Tibial nerve (tissue), 4 donors: Measurements from ENCODE around the gene SGPP2.

Experiments used
- EP300 ChIP-seq, 2 donors: sonication (generic); formaldehyde crosslinking; IDR thresholded peaks; one replicate each; pipeline ENCODE4 v1.6.1; 2017; ENCODE audit warnings: antibody characterized with exemption in 2 of 2, mild to moderate bottlenecking in 1 of 2
- TF ChIP-seq, protein P1 (sequence below), 5 experiments: fragments of 200-600 bp in 3 of 5; fragments of 450-650 bp in 2 of 5; sonication (generic) in 3 of 5; IDR thresholded peaks; one replicate each; pipeline ENCODE4 v1.5.1; 2016 to 2019; ENCODE audit warnings: antibody characterized with exemption in 5 of 5, mild to moderate bottlenecking in 3 of 5, moderate library complexity in 2 of 5

DNA sequence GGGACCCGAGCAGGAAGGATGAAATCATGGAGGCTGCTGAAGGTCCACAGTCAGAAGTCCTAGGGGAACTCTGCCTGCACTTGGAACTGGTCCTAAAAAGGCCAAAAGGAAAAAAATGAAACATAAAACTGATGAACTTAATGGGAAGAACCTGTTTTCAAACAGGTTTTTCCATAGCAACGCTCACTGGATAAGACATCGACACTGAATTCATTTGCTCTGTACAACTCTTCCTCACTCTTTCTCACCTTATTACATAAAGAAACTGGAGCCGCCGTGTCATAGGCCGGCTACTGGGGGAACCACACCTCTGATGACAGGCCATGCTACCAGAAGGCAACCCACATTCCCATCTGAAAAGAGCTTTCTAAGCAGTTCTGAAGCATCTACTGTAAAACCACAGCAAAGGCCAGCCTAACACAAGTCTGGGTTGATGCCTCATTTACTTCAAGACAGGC is 147.9 kb downstream of the SGPP2 start:
- TF ChIP-seq EP300 (IDR thresholded peaks at IDR 0.05) = no peak
- TF ChIP-seq, protein P1, sequence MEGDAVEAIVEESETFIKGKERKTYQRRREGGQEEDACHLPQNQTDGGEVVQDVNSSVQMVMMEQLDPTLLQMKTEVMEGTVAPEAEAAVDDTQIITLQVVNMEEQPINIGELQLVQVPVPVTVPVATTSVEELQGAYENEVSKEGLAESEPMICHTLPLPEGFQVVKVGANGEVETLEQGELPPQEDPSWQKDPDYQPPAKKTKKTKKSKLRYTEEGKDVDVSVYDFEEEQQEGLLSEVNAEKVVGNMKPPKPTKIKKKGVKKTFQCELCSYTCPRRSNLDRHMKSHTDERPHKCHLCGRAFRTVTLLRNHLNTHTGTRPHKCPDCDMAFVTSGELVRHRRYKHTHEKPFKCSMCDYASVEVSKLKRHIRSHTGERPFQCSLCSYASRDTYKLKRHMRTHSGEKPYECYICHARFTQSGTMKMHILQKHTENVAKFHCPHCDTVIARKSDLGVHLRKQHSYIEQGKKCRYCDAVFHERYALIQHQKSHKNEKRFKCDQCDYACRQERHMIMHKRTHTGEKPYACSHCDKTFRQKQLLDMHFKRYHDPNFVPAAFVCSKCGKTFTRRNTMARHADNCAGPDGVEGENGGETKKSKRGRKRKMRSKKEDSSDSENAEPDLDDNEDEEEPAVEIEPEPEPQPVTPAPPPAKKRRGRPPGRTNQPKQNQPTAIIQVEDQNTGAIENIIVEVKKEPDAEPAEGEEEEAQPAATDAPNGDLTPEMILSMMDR (IDR thresholded peaks at IDR 0.05) = no peak
